ENCODE results near the gene CSTB.

CSTB gene

GRCh38 chr21:43759651-43760050 is 16.5 kb downstream of the CSTB start:
- TF ChIP-seq CTCF (IDR thresholded peaks at IDR 0.05) = no peak

- no peak for TF ChIP-seq CTCF (IDR thresholded peaks at IDR 0.05)
These were observed 17.3 kb downstream of the CSTB start for GRCh38 chr21:43758811-43759210.

- no peak for TF ChIP-seq CTCF (IDR thresholded peaks at IDR 0.05)
These were observed 17.9 kb downstream of the CSTB start for GRCh38 chr21:43758111-43758641.

DNA sequence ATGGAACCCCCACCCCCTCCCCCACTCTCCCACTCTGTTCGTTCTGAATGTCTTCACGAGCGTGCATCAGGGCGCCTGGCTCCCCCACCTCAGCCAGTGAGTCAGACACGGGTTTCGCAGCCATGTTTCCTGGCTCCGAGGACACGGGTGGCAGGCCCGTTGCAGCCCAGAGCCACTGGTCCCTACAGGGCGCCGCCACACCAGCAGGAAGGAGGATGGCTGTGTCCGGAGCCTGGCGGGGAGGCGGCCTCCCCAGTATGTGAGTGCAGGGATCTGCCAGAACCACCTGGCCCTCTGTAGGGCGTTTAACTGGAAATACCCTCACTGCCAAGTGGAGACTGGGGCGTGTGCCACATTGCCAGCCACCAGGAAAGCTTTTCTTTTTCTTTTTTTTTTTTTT is 18.5 kb downstream of the CSTB start:
- TF ChIP-seq CTCF (IDR thresholded peaks at IDR 0.05) = no peak

DNA sequence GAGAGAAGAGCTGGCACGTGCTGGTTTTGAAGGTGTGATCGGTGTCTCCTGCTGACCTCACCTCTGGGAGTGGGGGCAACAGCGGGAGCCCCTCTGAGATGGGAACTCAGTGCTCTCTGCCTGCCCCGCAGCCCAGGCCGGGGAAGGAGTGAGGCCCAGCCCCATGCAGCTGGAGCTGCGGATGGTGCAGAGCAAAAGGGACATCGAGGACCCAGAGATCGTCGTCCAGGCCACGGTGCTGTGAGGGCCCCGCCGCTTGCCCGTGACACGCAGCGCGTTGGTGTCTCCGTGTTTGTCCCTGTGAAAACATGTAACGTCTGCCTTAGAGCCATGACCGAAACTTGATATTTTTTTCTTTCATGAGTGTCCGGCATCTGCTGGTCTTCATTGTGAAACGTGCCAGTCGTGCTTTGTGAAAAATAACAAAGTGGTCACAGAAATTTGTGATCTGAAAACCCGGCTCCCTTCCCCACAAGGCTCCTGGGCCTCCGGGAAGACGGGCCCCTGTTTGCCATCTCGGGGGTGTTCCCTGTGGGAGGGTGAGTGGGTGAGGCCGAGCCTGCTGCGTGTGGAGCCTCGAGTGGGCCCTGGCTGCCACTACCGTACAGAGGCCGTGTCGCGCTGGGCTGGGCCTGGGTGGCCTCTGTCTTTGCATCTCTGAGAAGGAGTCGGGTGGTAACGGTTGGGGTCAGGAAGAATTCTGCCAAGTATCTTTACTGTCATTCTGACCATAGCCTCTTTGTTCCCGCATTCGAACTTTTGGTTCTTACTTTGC is 20.1 kb downstream of the CSTB start:
- TF ChIP-seq CTCF (IDR thresholded peaks at IDR 0.05) = no peak

DNA sequence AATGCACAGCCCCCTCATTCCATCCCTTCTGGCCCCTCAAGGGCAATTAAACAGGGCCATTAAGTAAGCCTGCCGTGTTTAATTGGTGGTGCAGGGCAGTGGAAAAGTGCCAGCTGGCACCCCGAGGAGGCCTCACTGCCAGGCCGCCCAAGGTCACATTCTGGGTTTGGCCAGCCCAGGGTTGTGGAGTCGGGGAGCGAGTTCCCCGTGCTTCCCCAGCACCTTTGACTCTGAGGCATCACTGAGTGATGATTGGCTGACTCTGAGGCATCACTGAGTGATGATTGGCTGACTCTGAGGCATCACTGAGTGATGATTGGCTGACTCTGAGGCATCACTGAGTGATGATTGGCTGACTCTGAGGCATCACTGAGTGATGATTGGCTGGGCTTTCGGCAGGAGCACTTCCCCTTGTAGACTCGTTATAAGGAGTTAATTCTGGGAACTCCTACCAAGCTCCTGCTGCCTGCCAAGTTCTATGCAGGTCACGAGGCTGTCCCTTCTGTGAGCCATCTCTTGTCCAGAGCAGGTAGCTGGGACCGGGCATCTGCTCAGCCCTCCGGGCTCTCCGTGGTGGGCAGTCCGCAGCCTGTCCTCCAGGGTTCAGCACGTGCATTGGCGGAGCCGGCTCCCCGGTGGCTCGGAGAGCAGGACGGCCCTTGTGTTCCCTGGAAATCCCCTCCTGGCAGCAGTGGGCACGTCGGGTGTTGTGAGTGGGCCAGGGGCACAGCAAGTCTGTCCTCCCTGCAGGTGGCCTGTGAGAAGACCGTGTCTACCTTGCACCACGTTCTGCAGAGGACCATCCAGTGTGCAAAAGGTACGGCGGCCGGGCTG is 20.9 kb downstream of the CSTB start:
- TF ChIP-seq CTCF (IDR thresholded peaks at IDR 0.05) = no peak

DNA sequence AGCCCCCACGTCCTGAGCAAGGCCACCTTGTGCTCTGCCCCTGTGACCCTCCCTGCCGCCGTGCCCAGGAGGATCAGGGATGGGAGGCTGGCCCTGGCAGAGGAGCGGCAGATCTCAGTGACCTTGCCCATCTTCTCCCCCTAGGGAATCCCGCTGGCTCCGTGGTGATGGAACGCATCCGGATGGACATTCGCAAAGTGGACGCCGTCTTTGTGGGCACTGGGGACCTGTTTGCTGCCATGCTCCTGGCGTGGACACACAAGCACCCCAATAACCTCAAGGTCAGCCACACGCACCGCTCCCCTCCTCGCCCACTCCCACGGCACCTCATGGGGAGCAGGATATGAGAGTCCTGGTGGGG is 22.7 kb downstream of the CSTB start:
- TF ChIP-seq CTCF (IDR thresholded peaks at IDR 0.05) = no peak

Data from LNCAP (cell line).